SK-N-SH treated with all-trans-retinoic acid at 6 μM for 48 hours (cell line): ENCODE data around the gene HSPB8.

Experiments used
- ATAC-seq: fragments of 200-7000 bp; cut with Tn5 transposase; 3 replicates; pipeline ENCODE4 v1.9.1; 2020; ENCODE audit warnings: mild to moderate bottlenecking, moderate library complexity
- ARNTL ChIP-seq: fragments of 450-650 bp; formaldehyde crosslinking; IDR thresholded peaks from 2 replicates; pipeline ENCODE4 v1.5.0; 2020; ENCODE audit warnings: low read depth, mild to moderate bottlenecking, moderate library complexity, borderline replicate concordance
- CSDC2 ChIP-seq: fragments of 250-450 bp; sonication (Bioruptor Pico); IDR thresholded peaks from 2 replicates; pipeline ENCODE4 v1.5.0; 2020; ENCODE audit warnings: mild to moderate bottlenecking, moderate library complexity
- GLIS3 ChIP-seq: fragments of 250-450 bp; sonication (Bioruptor Pico); IDR thresholded peaks from 2 replicates; pipeline ENCODE4 v1.5.0; 2020; ENCODE audit warnings: mild to moderate bottlenecking, moderate library complexity
- ISL1 ChIP-seq: fragments of 250-450 bp; sonication (Bioruptor Pico); IDR thresholded peaks from 2 replicates; pipeline ENCODE4 v2.1.2; 2022; ENCODE audit warnings: mild to moderate bottlenecking, moderate library complexity
- OSR1 ChIP-seq: fragments of 250-450 bp; sonication (Bioruptor Pico); IDR thresholded peaks from 2 replicates; pipeline ENCODE4 v1.8.0; 2022; ENCODE audit warnings: moderate library complexity, mild to moderate bottlenecking, inconsistent platforms
- PPARA ChIP-seq: fragments of 250-450 bp; sonication (Bioruptor Pico); IDR thresholded peaks from 2 replicates; pipeline ENCODE4 v1.5.0; 2020; ENCODE audit warnings: mild to moderate bottlenecking, borderline replicate concordance
- RARB ChIP-seq: fragments of 250-450 bp; sonication (Bioruptor Pico); IDR thresholded peaks from 2 replicates; pipeline ENCODE4 v1.8.0; 2021; ENCODE audit warnings: mild to moderate bottlenecking, moderate library complexity
- SNAI2 ChIP-seq: fragments of 250-450 bp; sonication (Bioruptor Pico); IDR thresholded peaks from 2 replicates; pipeline ENCODE4 v1.5.0; 2020; ENCODE audit warnings: mild to moderate bottlenecking, moderate library complexity
- TCF4 ChIP-seq: fragments of 250-450 bp; sonication (Bioruptor Pico); IDR thresholded peaks from 2 replicates; pipeline ENCODE4 v1.8.0; 2021; ENCODE audit warnings: mild to moderate bottlenecking, moderate library complexity, borderline replicate concordance
- TOX ChIP-seq: fragments of 250-450 bp; sonication (Bioruptor Pico); IDR thresholded peaks from 2 replicates; pipeline ENCODE4 v1.8.0; 2021; ENCODE audit warnings: mild to moderate bottlenecking, moderate library complexity, borderline replicate concordance
- ZC3H10 ChIP-seq: fragments of 250-450 bp; sonication (Bioruptor Pico); IDR thresholded peaks from 2 replicates; pipeline ENCODE4 v1.5.1; 2021; ENCODE audit warnings: mild to moderate bottlenecking, moderate library complexity
- ZFP3 ChIP-seq: fragments of 250-450 bp; sonication (Bioruptor Pico); IDR thresholded peaks from 2 replicates; pipeline ENCODE4 v1.5.0; 2020; ENCODE audit warnings: mild to moderate bottlenecking, moderate library complexity
- ZFP30 ChIP-seq: fragments of 450-650 bp; formaldehyde crosslinking; IDR thresholded peaks from 2 replicates; pipeline ENCODE4 v1.5.0; 2022; ENCODE audit warnings: mild to moderate bottlenecking, moderate library complexity
- ZNF565 ChIP-seq: fragments of 450-650 bp; formaldehyde crosslinking; conservative IDR thresholded peaks from 2 replicates; pipeline ENCODE4 v1.5.0; 2020; ENCODE audit warnings: low read depth, mild to moderate bottlenecking, moderate library complexity
- ZNF8 ChIP-seq: fragments of 450-650 bp; formaldehyde crosslinking; IDR thresholded peaks from 2 replicates; pipeline ENCODE4 v1.5.0; 2020; ENCODE audit warnings: mild to moderate bottlenecking, moderate library complexity
- TF ChIP-seq, protein P1 (sequence below): fragments of 250-450 bp; sonication (Bioruptor Pico); IDR thresholded peaks from 2 replicates; pipeline ENCODE4 v1.8.0; 2020; ENCODE audit warnings: mild to moderate bottlenecking, moderate library complexity, borderline replicate concordance
- TF ChIP-seq, protein P2 (sequence below): fragments of 250-450 bp; sonication (Bioruptor Pico); IDR thresholded peaks from 2 replicates; pipeline ENCODE4 v1.8.0; 2021; ENCODE audit warnings: low read depth, mild to moderate bottlenecking, moderate library complexity, borderline replicate concordance
- TF ChIP-seq, protein P3 (sequence below): fragments of 250-450 bp; sonication (Bioruptor Pico); IDR thresholded peaks from 2 replicates; pipeline ENCODE4 v1.5.0; 2020; ENCODE audit warnings: mild to moderate bottlenecking, moderate library complexity

The HSPB8 gene

DNA sequence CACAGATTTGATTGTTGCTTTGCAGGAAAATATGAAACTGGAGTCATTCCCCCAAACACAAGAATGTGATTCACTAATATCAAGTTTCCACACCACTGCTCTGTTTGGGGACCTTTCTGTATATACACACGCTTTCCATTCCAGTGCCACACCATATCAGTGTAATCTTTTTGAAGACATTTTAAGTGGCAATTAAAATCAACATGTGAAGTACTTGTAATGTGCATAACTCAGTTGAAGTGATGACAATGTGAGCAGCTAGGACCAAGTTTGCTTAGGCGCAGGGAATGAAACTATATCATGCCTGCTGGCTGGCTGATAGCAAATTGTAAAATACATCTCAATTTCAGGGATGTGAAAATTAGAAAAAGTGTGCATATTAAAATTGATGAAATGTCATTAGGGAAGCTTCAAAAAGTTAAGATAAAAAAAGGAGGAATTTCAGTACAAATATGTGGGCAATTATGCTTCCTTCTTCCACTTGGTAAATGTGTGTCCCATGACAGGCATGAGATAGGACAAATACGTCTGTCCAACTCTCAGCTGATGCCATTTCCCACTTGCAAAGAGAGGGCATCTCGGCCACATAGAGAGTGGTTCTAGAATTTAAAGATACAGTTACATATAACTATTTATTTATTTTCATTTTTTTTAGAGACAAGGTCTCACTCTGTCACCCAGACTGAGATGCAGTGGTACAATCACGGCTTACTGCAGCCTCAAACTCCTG is 43.7 kb downstream of the HSPB8 start:
- TF ChIP-seq, protein P1, sequence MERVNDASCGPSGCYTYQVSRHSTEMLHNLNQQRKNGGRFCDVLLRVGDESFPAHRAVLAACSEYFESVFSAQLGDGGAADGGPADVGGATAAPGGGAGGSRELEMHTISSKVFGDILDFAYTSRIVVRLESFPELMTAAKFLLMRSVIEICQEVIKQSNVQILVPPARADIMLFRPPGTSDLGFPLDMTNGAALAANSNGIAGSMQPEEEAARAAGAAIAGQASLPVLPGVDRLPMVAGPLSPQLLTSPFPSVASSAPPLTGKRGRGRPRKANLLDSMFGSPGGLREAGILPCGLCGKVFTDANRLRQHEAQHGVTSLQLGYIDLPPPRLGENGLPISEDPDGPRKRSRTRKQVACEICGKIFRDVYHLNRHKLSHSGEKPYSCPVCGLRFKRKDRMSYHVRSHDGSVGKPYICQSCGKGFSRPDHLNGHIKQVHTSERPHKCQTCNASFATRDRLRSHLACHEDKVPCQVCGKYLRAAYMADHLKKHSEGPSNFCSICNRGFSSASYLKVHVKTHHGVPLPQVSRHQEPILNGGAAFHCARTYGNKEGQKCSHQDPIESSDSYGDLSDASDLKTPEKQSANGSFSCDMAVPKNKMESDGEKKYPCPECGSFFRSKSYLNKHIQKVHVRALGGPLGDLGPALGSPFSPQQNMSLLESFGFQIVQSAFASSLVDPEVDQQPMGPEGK (CRISPR knock-in tag): no peak
- no peak for TF ChIP-seq ARNTL (CRISPR knock-in tag)
- no peak for TF ChIP-seq ZFP30 (CRISPR knock-in tag)
- TF ChIP-seq PPARA: no peak
- TF ChIP-seq, protein P2, sequence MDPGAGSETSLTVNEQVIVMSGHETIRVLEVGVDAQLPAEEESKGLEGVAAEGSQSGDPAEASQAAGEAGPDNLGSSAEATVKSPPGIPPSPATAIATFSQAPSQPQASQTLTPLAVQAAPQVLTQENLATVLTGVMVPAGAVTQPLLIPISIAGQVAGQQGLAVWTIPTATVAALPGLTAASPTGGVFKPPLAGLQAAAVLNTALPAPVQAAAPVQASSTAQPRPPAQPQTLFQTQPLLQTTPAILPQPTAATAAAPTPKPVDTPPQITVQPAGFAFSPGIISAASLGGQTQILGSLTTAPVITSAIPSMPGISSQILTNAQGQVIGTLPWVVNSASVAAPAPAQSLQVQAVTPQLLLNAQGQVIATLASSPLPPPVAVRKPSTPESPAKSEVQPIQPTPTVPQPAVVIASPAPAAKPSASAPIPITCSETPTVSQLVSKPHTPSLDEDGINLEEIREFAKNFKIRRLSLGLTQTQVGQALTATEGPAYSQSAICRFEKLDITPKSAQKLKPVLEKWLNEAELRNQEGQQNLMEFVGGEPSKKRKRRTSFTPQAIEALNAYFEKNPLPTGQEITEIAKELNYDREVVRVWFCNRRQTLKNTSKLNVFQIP (CRISPR knock-in tag): no peak
- no peak for TF ChIP-seq ZNF8 (CRISPR knock-in tag)
- no peak for TF ChIP-seq ISL1 (CRISPR knock-in tag)
- no peak for TF ChIP-seq OSR1 (CRISPR knock-in tag)
- TF ChIP-seq RARB (CRISPR knock-in tag): no peak
- no peak for TF ChIP-seq ZC3H10 (CRISPR knock-in tag)
- TF ChIP-seq ZNF565: no peak
- TF ChIP-seq TOX (CRISPR knock-in tag): no peak
- no peak for TF ChIP-seq GLIS3
- no peak for TF ChIP-seq SNAI2 (CRISPR knock-in tag)
- no peak for TF ChIP-seq TCF4 (CRISPR knock-in tag)
- ATAC-seq: no peak

DNA sequence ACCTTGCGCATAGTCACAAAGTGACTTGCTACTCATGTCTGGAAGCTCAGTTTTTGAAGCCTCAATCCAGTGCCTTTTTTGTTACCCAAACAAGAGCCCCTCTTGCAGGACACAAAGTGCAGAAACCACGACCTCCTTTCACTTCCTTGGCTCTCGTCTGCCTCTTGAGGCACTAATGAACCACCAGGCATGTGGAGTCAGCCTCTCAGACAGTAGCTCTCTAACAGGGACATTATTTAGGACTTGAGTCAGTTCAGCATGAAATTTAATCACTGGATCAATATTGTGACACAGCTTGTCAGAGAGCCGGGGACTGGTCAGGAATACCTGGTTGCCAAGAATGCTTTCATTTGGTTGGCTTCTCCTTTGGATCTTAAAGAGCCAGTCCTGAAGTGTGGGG is 46.7 kb downstream of the HSPB8 start:
- TF ChIP-seq RARB (CRISPR knock-in tag): no peak
- TF ChIP-seq ARNTL (CRISPR knock-in tag): no peak
- no peak for TF ChIP-seq ZC3H10 (CRISPR knock-in tag)
- no peak for TF ChIP-seq TOX (CRISPR knock-in tag)
- no peak for TF ChIP-seq ZFP3
- TF ChIP-seq, all 23 proteins: peak for 0
- ATAC-seq: no peak

DNA sequence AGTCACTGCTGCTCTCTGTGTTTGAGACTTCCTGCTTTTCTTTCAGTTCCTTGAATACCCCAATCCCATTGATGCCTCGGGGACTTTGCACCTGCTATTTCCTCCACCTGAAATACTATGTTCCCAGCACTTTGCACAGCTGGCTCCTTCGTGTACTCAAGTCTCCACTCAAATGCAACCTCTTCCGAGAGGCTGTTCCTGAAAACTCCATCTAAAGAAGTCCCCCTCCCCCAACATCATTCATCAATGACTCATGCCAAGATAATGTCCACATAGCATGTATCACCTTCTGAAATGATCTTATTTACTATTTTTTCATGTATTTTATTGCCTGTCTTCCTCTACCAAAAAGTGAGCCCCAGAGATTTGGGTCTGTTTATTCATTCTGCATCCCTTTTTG is 48.6 kb downstream of the HSPB8 start:
- ATAC-seq: no peak

More for the DNA sequence above, 48.6 kb downstream of the HSPB8 start:
- TF ChIP-seq ARNTL (CRISPR knock-in tag): no peak
- TF ChIP-seq OSR1 (CRISPR knock-in tag): no peak
- no peak for TF ChIP-seq CSDC2 (CRISPR knock-in tag)
- no peak for TF ChIP-seq SNAI2 (CRISPR knock-in tag)
- TF ChIP-seq, protein P3, sequence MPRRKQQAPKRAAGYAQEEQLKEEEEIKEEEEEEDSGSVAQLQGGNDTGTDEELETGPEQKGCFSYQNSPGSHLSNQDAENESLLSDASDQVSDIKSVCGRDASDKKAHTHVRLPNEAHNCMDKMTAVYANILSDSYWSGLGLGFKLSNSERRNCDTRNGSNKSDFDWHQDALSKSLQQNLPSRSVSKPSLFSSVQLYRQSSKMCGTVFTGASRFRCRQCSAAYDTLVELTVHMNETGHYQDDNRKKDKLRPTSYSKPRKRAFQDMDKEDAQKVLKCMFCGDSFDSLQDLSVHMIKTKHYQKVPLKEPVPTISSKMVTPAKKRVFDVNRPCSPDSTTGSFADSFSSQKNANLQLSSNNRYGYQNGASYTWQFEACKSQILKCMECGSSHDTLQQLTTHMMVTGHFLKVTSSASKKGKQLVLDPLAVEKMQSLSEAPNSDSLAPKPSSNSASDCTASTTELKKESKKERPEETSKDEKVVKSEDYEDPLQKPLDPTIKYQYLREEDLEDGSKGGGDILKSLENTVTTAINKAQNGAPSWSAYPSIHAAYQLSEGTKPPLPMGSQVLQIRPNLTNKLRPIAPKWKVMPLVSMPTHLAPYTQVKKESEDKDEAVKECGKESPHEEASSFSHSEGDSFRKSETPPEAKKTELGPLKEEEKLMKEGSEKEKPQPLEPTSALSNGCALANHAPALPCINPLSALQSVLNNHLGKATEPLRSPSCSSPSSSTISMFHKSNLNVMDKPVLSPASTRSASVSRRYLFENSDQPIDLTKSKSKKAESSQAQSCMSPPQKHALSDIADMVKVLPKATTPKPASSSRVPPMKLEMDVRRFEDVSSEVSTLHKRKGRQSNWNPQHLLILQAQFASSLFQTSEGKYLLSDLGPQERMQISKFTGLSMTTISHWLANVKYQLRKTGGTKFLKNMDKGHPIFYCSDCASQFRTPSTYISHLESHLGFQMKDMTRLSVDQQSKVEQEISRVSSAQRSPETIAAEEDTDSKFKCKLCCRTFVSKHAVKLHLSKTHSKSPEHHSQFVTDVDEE: no peak
- TF ChIP-seq, protein P1 (CRISPR knock-in tag): no peak
- no peak for TF ChIP-seq TCF4 (CRISPR knock-in tag)
